C4-2B (cell line): ENCODE measurements around the gene SLC7A9.

ENCODE experiments used
- CTCF ChIP-seq: fragments of 450-650 bp; conservative IDR thresholded peaks from 2 replicates; pipeline ENCODE4 v1.5.1; 2017; ENCODE audit warnings: mild to moderate bottlenecking
- ZFX ChIP-seq: fragments of 450-650 bp; IDR thresholded peaks from 2 replicates; pipeline ENCODE4 v1.6.1; 2017

DNA sequence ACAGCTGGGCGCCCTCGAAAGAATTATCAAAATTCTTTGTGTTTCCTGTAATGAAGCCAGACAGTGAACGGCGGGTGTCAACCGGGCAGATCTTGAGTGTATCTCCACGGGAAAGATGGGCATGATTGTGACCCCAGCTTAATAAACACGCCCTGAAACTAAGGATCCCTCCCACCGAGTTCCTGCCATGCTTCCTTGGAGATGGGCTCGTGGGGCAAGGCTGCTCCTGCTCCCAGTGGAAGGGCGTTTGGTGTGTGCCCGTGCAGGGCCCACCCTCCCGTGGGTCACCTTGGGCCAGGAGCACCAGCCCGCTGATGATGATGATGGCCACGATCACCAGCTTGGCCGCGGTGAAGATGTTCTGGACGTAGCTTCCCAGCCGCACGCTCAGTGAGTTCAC lies 7.4 kb downstream of the SLC7A9 start:
- no peak for TF ChIP-seq CTCF
- TF ChIP-seq ZFX: no peak
